NCI-H2171 treated with DMSO at 0.1 percent for 48 hours (cell line): ENCODE measurements around the gene KIFC3.
"Not testable (repeated sequence)": the region's sequence is repeated elsewhere in the genome, so short reads cannot be mapped to it uniquely, and the experiment has no call there.

Source experiments
- DNase-seq: peaks from one replicate; lab custom pipeline; 2025; lab: John Stamatoyannopoulos, UW

Gene KIFC3

DNA sequence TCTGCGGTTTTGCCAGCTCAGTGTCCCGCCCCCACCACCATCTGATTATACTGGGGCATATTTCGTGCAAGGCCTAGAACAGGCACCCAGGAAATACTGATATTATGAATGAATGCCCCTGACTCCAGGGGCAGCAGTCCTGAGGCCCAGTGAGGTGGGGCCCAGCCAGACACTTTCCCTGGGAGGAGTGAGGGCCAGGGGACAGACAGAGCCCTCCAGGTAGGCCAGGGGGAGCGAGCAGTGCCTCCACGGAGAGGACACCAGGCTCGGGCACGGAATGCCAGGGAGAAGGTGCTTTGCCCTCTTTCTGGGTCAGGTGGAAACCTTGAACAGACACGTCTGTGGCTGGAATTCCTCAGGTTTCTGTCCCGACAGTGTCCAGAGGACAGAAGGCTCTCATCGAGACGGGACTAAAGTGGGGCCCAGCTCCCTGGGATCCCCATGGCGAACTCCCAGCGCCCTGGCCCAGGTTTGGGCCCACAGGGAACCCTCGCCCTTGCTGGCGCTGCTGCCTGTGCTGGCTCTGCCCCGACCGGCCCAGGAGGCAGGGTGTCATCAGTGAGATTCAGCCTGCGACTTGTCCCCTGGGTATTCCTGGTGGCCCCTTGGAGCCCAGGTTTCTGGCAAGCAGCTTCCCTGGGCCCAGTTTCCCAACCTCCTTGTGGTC is 62.4 kb downstream of the KIFC3 start:
- DNase-seq, result no peak

DNA sequence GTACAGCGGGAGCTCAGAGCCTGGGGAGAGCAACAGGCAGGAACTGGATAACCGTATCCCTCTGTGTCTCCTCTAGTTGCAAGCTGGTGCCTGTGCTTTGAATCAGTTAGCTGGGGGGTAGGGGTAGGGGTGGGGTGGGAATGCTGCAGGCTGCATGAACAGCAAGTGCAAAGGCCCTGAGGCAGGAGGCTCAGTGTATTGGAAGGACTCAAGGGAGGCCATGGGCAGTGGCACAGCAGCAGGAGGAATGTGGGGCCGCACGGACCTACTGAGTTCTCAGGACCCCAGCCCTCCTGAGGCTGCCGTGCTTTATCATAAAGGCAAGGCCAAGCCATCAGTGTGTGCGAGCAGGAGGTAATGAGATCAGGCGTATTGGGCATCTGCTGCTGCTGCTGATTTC is 63.4 kb downstream of the KIFC3 start:
- no peak for DNase-seq

DNA sequence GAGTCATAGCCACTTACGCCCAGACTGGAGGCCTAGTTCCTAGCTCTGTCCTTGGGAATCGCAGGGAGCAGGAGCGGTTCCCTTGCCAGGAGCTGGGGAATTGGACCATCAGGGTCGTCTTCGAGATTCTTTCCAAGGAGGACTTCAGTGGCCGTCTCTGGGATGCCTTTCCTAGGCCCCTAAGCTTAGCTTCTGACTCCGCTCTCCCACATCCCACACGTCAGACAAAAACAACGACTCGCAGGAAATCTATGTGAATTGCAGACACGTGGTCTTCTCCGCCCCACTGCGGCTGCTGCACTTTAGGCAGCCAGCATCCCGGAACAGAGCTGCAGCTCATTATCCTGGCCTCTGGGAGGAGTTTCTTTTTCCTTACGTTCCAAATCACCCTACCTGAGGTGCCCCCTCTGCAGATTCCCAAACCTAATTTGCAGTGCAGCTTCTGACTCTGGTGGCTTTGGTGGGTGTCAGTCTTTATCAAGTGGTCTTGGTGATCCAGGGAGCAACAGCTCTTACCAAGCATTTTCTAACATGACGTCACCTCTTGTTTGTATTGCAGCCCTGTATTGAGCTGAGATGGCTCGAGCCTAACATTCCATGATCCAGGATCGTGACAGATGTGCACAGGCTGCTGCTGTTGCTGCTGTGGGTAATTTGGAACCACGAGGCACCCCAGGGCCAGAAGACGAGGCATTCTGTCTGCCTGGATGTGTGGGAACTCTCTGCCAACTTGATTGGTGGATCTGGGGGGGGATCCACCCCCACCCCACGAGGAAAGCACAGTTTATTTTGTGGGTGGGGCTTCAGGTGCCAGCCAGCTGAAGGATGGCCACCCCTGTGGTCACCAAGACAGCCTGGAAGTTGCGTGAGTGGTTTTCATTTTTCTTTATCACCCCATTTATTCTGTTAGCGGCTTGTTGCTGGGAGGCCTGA is 65.6 kb downstream of the KIFC3 start:
- DNase-seq, result peak; percentile 79

DNA sequence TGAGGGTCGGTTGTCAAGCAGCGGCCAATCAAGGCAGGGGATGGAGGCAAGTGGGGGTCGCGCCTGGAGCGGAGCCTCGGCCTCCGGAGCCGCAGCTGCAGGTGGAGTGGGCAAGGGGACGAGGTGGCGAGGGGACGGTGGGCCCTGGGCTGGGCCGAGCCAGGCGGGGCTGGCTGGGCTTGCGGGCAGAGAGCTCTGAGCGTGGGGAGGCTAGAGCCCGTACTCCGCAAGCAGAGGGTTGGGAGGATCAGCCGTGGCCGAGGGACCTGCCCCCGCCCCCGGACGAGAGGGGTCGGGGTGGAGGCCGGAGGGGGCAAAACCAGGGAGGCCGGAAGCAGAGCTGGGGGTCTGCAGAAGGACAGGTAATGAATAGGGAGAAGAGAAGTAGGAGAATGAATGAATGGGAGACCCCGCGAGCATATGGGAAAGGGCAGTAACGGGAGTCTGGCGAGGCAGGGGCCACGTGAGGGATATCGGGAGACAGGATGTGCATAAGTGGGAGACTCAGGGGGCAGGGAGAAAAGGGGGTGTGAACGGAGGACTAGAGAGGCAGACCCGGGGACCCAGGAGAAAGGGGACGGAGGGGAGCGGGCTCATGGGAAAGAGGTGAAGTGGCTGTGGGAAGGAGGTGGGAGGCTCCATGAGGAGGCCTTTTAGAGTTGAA is 66.4 kb downstream of the KIFC3 start, which contains the start of gene KATNB1:
Gene KATNB1, plus strand, starts transcription at position 16 of the 664 bp plus-strand sequence. CDS start 1,474 bp downstream, outside the sequence.
- peak; percentile 42 for DNase-seq

DNA sequence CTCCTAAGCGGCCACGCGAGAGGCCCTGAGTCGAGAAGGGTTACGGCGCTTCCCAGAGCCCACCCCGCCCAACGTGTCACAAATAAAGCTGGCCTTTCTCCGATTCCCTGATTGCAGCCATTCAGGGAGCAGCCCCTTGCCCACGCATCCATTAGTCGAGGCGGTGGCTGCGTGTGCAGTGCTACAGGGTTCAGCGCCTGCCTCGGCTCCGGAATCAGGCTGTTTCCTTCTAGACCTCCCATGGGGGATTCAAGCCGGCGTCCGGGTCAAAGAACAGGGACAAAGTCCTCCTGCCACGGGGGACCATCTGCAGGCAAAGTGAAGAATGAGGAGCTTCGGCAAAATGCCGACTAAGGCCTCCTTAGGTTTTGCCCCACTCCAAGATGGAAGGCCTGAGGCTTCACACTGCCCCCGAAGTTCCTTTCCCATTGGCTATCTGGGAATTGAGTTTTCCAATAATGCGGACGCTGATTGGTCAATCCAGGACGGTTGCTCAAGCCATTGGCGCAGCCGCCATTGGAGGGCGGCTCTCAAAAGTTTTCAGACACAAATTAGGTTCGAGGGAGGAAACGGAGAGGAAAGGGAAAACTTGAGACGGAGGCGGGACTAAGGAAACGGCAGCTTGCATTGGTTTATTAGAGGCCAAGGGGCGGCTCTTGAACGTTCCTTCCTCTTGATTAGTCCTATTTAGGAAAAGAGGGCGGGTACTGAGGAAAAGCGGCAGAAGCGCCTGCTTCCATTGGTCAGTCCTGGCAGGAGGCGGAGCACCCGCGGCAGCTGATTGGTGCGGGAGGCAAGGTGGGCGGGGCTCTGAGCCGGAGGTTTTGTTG is 67.2 kb downstream of the KIFC3 start:
- DNase-seq, result peak; percentile 100

DNA sequence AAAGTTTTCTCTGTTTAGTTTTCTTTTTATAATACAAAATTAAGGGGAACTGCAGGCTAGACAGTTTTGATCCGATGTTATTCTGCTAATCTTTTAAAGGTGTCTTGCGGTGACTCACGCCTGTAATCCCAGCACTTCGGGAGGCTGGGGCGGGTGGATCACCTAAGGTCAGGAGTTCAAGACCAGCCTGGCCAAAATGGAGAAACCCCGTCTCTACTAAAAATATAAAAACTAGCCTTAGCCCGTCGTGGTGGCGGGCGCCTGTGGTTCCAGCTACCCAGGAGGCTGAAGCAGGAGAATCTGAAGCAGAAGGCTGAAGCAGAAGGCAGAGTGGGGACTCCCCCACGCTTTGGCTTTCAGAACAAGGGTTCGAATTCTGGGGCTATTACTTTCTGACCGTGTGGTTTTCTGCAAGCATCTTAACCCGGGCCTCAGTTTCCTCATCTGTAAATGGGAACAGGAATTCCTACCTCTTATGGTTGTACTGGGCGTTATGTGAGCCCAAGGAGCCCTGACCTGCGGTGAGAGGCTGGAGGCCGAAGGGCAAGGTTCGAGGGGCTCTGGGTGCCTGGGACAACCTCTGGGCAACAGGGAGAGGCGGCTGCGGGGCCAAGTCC is 67.9 kb downstream of the KIFC3 start:
- DNase-seq, result no peak

DNA sequence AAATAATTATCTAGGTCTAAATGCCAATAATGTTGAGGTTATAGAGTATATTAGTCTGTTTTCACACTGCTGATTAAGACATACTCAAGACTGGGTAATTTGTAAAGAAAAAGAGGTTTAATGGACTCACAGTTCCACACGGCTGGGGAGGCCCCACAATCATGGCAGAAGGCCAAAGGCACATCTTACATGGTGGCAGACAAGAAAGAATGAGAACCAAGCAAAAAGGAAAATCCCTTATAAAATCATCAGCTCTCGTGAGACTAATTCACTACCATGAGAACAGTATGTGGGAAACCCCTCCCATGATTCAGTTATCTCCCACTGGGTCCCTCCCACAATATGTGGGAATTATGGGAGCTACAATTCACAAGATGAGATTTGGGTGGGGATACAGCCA is 69.6 kb downstream of the KIFC3 start:
- no peak for DNase-seq

DNA sequence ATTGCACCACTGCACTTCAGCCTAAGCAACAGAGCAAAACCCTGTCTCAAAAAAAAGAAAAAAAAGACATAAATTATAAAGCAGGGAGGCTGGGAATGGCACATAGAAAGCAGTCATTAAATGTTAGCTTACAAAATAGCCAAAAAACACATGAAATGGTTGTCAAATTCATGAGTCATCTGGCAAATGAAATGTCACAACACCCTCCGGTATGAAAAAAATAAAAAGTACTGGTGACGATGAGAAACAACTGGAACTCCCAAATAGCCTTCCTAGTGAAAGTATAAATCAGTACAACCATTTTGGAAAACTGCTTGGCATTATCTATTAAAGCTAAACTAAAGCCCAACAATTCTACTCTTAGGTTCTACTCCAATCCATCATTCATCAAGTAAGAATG is 70.3 kb downstream of the KIFC3 start:
- DNase-seq, result no peak

DNA sequence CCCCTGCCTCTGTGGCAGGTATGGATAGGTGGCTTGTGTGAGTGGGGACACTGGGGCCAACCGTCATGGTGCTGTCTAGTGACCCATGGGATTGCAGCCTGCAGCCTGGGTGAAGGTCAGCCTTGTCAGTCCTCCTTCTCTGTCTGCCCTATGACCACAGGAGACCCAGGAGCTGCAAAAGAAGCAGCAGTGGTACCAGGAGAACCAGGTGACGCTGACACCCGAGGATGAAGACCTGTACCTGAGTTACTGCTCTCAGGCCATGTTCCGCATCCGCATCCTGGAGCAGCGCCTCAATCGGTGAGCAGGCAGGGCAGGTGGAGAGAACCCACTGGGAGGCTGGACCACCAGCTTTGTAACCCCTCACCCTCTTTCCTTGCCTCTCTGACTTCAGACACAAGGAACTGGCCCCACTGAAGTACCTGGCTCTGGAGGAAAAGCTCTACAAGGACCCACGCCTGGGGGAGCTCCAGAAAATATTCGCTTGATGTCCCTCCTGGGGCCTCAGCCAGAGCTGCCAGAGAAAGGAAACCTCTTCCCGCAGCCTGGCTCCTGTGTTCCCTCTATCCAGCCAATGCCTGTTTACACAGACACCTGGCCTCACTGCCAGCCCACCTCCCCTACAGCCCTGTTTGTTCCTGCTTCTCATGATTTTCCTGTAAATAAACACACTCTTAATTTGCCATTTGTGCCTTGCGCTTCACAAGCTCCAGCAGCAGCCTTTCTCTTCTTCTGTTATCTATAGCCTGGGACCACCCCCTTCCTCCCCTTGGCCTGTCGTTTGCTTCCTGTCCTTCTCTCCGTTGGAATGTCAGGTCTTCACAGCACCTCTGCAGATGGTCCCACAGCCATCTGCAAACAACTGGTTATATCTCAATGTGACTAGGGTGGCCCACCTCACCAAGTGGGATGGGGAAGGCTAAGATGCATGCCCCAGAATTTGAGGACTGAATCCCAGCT is 71.2 kb downstream of the KIFC3 start:
- no peak for DNase-seq

DNA sequence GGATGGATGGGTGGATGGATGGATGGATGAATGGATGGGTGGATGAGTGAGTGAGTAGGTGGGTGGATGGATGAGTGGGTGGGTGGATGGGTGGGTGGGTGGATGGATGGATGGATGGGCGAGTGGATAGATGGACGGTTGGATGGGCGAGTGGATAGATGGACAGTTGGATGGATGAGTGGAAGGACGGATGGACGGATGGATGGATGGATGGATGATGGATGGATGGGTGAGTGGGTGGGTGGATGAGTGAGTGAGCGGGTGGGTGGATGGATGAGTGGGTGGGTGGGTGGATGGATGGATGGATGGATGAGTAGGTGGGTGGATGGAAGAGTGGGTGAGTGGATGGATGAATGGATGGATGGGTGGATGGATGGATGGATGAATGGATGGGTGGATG is 72.4 kb downstream of the KIFC3 start:
- DNase-seq, result not testable (repeated sequence)

DNA sequence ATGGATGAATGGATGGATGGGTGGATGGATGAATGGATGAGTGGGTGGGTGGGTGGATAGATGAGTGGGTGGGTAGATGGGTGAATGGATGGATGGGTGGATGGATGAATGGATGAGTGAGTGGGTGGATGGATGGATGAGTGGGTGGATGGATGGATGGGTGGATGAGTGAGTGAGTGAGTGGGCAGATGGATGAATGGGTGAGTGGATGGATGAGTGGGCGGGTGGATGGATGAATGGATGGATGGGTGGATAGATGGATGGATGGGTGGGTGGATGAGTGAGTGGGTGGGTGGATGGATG is 73.2 kb downstream of the KIFC3 start:
- no peak for DNase-seq

DNA sequence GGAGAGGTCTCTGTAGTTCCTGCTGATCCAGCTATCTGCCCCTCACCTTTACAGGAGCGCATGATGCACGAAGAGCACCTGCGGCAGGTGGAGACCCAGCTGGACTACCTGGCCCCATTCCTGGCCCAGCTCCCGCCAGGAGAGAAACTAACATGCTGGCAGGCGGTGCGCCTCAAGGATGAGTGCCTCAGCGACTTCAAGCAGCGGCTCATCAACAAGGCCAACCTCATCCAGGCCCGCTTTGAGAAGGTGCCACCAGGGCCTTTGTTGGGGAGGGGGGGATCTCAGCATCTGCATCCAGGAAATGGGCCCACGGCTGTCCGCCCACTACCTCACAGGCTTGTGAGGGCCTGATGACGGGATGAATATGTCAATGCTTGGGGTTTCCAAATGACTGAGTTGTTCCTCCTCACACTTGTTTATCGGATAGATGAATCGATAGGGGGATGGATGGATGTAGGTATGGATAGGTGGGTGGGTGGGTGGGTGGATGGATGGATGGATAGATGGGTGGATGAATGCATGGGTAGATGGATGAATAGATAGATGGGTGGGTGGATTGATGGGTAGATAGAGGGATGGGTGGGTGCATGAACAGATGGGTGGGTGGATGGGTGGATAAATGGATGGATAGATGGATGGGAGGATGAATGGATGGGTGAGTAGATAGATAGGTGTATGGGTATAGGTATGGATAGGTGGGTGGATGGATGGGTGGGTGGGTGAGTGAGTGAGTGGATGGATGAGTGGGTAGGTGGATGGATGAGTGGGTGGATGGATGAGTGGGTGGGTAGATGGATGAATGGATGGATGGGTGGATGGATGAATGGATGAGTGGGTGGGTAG is 73.7 kb downstream of the KIFC3 start:
- DNase-seq, result no peak

DNA sequence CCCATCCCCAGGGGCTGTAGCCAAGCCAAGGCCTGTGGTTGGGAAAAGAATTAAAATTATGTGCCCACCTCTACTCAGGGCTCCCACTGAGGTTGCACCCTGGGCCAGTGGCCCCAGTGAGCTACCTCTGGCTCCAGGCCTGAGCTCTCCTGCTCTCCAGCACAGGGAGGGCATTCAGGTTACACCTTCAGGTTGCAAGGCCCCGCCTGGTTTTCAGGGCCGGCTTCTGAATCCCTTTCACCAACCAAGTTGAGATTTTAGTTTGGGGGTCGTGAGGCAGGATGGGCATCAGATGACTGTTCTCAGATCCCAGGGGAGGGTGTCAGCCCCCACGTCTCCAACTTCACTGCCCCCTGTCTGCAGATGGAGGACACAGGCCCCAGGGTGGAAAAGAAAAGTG is 74.7 kb downstream of the KIFC3 start:
- no peak for DNase-seq

DNA sequence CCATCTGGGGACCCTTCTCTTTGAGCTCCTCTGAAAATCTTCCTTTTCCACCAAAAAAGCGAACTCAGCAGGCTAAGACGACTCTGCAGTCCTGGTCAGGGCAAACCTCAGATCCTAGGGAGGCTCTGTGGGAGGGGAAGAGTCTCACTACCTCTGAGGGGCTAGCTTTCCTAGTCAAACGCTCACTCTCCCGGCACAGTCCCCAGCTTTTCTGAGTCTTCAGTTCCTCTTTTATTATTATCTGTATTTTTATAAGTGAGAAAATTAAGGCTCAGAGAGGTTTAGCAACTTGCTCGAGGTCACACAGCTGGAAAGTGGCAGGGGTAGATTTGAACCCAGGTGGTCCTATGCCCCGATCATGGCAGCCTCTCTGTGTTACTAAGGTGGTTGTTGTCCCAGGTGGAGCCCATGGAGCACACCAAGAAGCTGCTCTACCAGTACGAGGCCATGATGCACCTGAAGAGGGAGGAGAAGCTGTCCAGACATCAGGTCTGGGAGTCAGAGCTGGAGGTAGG is 75.8 kb downstream of the KIFC3 start:
- DNase-seq, result no peak

DNA sequence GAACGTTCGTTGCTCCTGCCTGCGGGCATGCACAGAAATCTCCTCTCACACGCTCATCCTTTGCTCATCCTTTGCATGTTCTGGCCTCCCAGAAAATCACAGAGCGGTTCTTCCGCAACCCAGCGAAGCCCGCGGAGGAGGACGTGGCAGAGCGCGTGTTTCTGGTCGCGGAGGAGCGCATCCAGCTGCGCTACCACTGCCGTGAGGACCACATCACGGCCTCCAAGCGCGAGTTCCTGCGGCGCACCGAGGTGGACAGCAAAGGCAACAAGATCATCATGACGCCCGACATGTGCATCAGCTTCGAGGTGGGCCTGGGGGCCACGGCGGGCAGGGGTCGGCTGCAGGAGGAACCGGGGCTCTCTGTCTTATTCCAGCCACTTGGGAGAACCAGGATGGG is 76.3 kb downstream of the KIFC3 start:
- no peak for DNase-seq

DNA sequence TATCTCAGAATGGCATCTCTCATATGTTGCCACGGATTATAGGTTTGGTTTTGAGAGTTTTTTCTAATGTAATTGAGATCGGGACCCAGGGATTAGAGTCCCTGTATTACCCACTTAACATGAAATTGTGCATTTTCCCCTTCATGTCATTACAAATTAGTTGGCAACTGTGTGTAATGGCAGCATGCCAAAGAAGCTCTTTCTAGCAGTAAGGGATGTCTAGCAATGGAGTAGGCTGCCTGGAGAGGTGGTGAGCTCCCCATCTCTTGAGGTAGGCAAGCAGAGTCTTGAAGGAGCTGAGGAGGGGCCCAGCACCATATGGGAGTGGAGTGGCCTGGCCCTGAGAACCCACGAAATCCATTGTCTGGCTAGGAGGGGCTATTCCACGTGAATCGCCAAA is 76.7 kb downstream of the KIFC3 start:
- peak; percentile 21 for DNase-seq

DNA sequence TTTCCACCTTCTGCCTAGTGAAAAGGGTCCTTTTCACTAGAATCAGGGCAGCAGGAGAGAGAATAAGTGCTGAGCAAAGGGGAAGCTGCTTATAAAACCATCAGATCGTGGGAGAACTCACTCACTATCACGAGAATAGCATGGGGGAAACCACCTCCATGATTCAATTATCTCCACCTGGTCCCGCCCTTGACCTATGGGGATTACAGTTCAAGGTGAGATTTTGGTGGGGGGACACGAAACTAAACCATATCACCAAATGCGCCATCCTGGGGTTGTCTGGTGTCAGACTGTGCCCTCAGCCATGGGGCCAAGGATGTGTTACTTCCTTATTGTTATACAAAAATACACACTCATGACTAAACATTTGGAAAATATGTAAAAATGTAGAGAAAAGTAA is 77.1 kb downstream of the KIFC3 start:
- DNase-seq, result no peak

DNA sequence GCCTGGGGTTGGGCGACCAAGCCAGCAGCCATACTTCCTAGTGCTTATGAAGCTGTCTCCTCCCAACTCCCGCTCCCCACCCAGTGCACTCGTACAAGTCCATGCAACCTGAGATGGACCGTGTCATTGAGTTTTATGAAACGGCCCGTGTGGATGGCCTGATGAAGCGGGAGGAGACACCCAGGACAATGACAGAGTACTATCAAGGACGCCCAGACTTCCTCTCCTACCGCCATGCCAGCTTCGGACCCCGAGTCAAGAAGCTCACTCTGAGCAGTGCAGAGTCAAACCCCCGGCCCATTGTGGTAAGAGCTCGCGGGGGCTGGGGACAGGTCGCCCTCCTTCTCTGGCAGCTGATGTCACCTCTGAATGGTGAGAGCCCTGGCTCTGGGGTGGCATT is 77.8 kb downstream of the KIFC3 start:
- no peak for DNase-seq

DNA sequence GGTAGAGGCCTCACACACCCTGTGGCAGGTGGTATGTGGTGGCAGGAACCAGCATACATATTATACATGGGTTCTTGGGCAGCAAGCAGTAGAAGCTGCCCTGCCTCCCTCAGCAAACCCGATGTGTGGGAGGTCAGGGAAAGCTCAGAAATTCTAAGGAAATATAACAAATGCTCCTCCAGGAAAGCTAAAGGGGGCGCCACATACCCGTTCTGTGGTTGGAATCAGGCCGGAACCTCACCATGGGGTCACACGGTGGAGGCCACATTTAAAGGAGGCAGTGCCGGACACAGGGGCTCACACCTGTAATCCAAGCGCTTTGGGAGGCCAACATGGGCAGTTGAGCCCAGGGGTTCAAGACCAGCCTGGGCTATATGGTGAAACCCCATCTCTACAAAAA is 79.1 kb downstream of the KIFC3 start:
- DNase-seq, result no peak
